ENCODE data around the gene FAM107B. TPM values are rescaled to one million over a fixed set of nuclear protein-coding genes. Genes with fewer than 3 reads are reported as not detected.

Gene FAM107B
- total and polyA plus RNA-seq, 2 of the 4 experiments (the other 2 are of a cell fraction) = 26.4 to 27.1 TPM

DNA sequence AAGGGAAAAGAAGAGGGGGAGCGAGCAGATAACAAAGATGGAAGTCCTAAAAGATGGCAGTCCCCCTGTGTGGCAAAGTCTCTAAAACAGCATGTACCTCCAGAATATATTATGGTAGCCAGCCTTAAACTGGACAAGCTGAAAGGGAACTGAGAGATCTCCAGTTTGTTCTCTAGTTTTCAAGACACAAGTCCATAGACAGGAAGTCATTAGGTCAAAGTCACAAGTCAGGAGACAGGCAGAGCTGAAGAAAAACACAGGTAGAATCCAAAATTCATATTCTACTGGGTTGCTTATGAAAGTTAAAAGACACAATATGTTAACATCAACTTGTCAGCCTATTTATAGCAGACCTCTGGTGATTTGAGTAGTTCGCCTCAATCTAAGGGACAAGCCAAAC lies 38.7 kb downstream of the FAM107B start:
- POLR2A ChIA-PET (ENCODE audit: unreplicated experiment) = no interaction called here

More for the DNA sequence above, 38.7 kb downstream of the FAM107B start:
- Histone ChIP-seq H3K18ac (ENCODE audit: low read depth, low read length) (no peak overlapping the region; the same call in 1 of the 2 replicates), H3K9me1 (ENCODE audit: insufficient read depth, low read length) (peaks cover 2% of the 10 kb centered on the region; the same call in 1 of the 2 replicates), H3K9ac (ENCODE audit: low read depth, low read length) (no peak overlapping the region), H2AK9ac (replicated peaks; ENCODE audit: low read depth, low read length, poor library complexity) (no peak overlapping the region), H4K91ac (ENCODE audit: insufficient read depth, low read depth, low read length) (no peak overlapping the region), H2BK15ac (ENCODE audit: low read depth, low read length) (no peak overlapping the region), H3K14ac (replicated peaks; ENCODE audit: low read depth, low read length) (no peak overlapping the region), H4K8ac (ENCODE audit: low read depth in 2 of 2, low read length in 2 of 2) (peak overlapping the region in 1 of 2 experiments; percentile 25; a peak in 1 of 4 replicates), H2AFZ (replicated peaks; ENCODE audit: low read length, poor library complexity) (no peak overlapping the region), H2BK120ac (ENCODE audit: low read depth, low read length) (peak overlapping the region; percentile 0; the same call in 1 of the 2 replicates), H2BK5ac (ENCODE audit: low read depth, low read length, poor library complexity, severe bottlenecking) (no peak overlapping the region), H3K4ac (ENCODE audit: low read depth, low read length) (peak overlapping the region; percentile 30; the same call in 1 of the 2 replicates), H2BK20ac (ENCODE audit: low read depth, low read length) (peak overlapping the region; percentile 45; the same call in 1 of the 2 replicates), H3K4me1 (ENCODE audit: control insufficient read depth, insufficient read depth, low read length) (peaks cover 10% of the 10 kb centered on the region), H3K56ac (ENCODE audit: extremely low read depth, insufficient read depth, low read length) (no peak overlapping the region), H3K23ac (ENCODE audit: low read depth, low read length) (no peak overlapping the region), H3K27me3 (ENCODE audit: control insufficient read depth, insufficient read depth, low read length) (no peaks in the 10 kb centered on the region), H4K20me1 (ENCODE audit: insufficient read depth, low read length) (no peaks in the 10 kb centered on the region), H3K79me1 (ENCODE audit: low read depth in 1 of 2, low read length in 2 of 2) (no peaks in the 10 kb centered on the region), H2AK5ac (ENCODE audit: low read depth, low read length) (no peak overlapping the region), H3K36me3 (ENCODE audit: control insufficient read depth, insufficient read depth, low read length) (no peaks in the 10 kb centered on the region), H3K9me3 (ENCODE audit: control insufficient read depth, insufficient read depth, low read length) (0 out of 2 replicates have a peak, but pooled peaks cover 2% of the 10 kb centered on the region), H3K4me2 (ENCODE audit: low read depth, low read length) (no peak overlapping the region), H3K4me3 (ENCODE audit: insufficient read depth, low read depth, low read length) (no peak overlapping the region), H3K27ac (ENCODE audit: insufficient read depth, low read length) (no peak overlapping the region), H4K5ac (ENCODE audit: low read depth, low read length) (no peak overlapping the region)
- ATAC-seq (ENCODE audit: low read depth) (no peak), DNase-seq (no peak)
- CTCF ChIA-PET = no interaction called here
- no TSS peak for BruUV-seq (replicated peaks)
- intact Hi-C loops (cut with micrococcal nuclease) = no loop called here
- TF ChIP-seq CEBPB (IDR thresholded peaks at IDR 0.05; ENCODE audit: low read depth, low read length) (no peak), BHLHE40 (IDR thresholded peaks at IDR 0.05; ENCODE audit: low read depth, low read length) (no peak), SMC3 (IDR thresholded peaks at IDR 0.05; ENCODE audit: low read depth, low read length) (no peak), CHD1 (IDR thresholded peaks at IDR 0.05; ENCODE audit: low read depth, low read length) (no peak), MXI1 (IDR thresholded peaks at IDR 0.05; ENCODE audit: borderline replicate concordance, low read depth, low read length) (no peak), RFX5 (IDR thresholded peaks at IDR 0.05; ENCODE audit: low read depth, low read length) (no peak), RCOR1 (IDR thresholded peaks at IDR 0.05; ENCODE audit: insufficient replicate concordance, low read length) (no peak), FOS (IDR thresholded peaks at IDR 0.05; ENCODE audit: low read depth, low read length) (no peak), NFE2L2 (IDR thresholded peaks at IDR 0.05; ENCODE audit: low read depth, low read length) (no peak), POLR2A (IDR thresholded peaks at IDR 0.05; ENCODE audit: low read depth, low read length) (no peak), RAD21 (IDR thresholded peaks at IDR 0.05; ENCODE audit: low read length) (no peak)
- in situ Hi-C loops (cut with MboI; ENCODE audit: low sequenced_read_pairs) = no loop called here
- WGBS, 2 experiments (ENCODE audit: extremely low coverage in 2 of 2, insufficient read length in 1 of 2) = no CpG with 5 or more reads among the region's 2 CpGs
- dilution Hi-C loops (cut with HindIII; ENCODE audit: low sequenced_read_pairs, unreplicated experiment) = no loop called here

Data from IMR-90 (cell line).